T-helper 17 cell (primary cell): ENCODE measurements around the gene CCND3. TPM values are rescaled to one million over a fixed set of nuclear protein-coding genes. Genes with fewer than 3 reads are reported as not detected.

Source experiments
- ATAC-seq: fragments of 150-1000 bp; cut with Tn5 transposase; 2 replicates; pipeline ENCODE4 v1.10.0; 2021; ENCODE audit warnings: mild to moderate bottlenecking, moderate library complexity
- DNase-seq, 3 donors: peaks; one replicate each; pipeline versions ENCODE4 v3.0.0 to v3.0.0-alpha.2; 2020 to 2021
- H3K9me3 ChIP-seq: one replicate; pipeline ENCODE4 v1.7.0; 2013; ENCODE audit warnings: low read length, mild to moderate bottlenecking; ENCODE audit not compliant: control insufficient read depth, poor library complexity, severe bottlenecking
- H3K27ac Mint-ChIP-seq: one replicate; pipeline ENCODE4 v1.8.0; 2022; ENCODE audit warnings: mild to moderate bottlenecking, moderate library complexity, mixed read lengths
- H3K27me3 Mint-ChIP-seq: one replicate; pipeline ENCODE4 v1.8.0; 2022; ENCODE audit warnings: mixed read lengths
- H3K36me3 Mint-ChIP-seq: one replicate; pipeline ENCODE4 v1.8.0; 2022; ENCODE audit warnings: low read depth, mixed read lengths
- H3K4me1 Mint-ChIP-seq: one replicate; pipeline ENCODE4 v1.8.0; 2022; ENCODE audit warnings: mild to moderate bottlenecking, mixed read lengths
- H3K4me3 Mint-ChIP-seq: one replicate; pipeline ENCODE4 v1.8.0; 2022; ENCODE audit warnings: mild to moderate bottlenecking, moderate library complexity, mixed read lengths
- total RNA-seq, 4 donors: library from RNA in 2 of 4; stranded (reverse) in 2 of 4; gene quantifications; one replicate each; pipeline ENCODE4 v1.2.3 and lab custom pipeline; 2022 to 2026

Gene CCND3
- total RNA-seq (100 to 1,000 TPM; 247 to 250 TPM), total RNA-seq (lab: John Stamatoyannopoulos, UW) (147 to 205 reads per million in 2 donors)

DNA sequence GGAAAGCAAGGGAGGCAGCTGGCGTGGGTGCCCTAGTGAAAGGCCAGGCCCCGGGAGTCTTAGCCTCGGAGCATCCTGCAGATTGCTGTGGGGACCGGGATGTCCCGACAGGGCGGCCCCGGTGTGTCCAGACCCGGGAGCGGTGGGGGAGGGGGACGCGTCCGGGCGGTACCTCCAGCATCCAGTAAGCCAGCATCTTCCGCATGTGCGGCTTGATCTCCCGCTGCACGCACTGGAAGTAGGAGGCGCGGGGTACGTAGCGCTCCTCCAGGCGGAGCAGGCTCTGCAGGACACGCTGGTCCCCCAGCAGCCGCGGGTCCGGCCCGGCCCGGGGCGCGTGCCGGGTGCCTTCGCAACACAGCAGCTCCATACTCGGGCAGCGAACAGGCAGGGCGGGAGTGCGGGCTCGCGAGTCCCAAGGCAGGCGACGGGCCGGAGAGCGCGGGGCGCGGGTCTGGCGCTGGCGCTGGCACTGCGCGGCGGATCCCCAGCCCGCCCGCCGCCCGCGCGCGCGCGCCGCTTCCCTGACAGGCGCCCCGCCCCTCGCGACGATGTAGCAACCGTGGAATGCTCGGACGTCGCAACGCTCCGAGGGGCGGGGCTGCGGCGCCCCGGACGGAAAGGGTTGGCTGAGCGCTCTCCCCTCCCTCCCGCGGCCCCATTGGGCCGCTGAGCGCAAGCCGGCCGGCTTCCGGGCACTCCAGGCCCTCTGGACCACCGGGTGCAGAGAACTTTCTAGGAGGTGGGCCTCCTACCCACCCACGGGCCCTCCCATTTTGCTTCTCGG lies at the start of gene CCND3:
TSS of gene CCND3 (minus strand) at position 529 of the 787 bp plus-strand sequence. CDS start at position 370, 159 bp downstream.
- DNase-seq (peak; percentile 72 to 80 (median 77)), ATAC-seq (peak; percentile 80)
- H3K9me3 ChIP-seq = no peaks in the 10 kb centered on the region
- Mint-ChIP-seq H3K4me1 (peaks cover 40% of the 10 kb centered on the region), H3K27ac (peak within 1 kb of the TSS; percentile 92), H3K36me3 (peaks cover 2% of the 10 kb centered on the region), H3K4me3 (peak within 1 kb of the TSS; percentile 97), H3K27me3 (no peaks in the 10 kb centered on the region)

DNA sequence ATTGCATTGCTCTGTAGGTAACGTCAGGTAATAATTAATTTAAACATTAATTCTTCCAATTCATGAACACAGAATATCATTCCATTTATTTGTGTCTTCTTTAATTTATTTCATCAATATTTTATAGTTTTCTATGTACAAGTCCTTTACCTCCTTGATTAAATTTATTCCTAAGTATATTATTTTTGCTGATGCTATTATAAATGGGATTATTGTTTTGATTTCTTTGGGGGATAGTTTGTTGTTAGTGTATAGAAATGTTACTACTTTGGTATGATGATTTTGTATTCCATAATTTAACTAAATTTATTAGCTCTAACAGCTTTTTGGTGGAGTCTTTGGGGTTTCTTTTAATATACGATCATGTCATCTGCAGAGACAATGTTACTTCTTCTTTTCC lies 44.7 kb upstream of the CCND3 start:
- H3K27ac Mint-ChIP-seq = peak overlapping the region; percentile 41
- DNase-seq (no peak), ATAC-seq (no peak)
- H3K9me3 ChIP-seq = no peaks in the 10 kb centered on the region
- no peaks in the 10 kb centered on the region for H3K27me3 Mint-ChIP-seq
- H3K36me3 Mint-ChIP-seq = peaks cover 2% of the 10 kb centered on the region
- no peak overlapping the region for H3K4me3 Mint-ChIP-seq
- peaks cover 42% of the 10 kb centered on the region for H3K4me1 Mint-ChIP-seq

DNA sequence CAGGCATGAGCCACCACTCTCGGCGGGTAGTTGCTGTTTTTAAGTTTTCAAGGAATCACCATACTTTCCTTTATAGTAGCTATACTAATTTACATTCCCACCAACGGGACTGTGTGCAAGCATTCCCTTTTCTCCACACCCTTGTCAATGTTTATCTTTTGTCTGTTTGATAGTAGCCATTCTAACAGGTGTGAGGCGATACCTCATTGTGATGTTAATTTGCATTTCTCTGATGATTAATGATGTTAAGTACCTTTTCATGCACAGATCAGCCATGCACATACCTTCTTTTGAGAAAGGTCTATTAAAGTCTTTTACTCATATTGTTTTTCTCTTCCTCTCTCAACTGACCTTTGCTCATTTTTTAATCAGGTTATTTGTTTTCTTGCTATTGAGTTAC lies 43.0 kb upstream of the CCND3 start:
- Mint-ChIP-seq H3K4me3 (no peak overlapping the region), H3K36me3 (no peaks in the 10 kb centered on the region), H3K27me3 (no peaks in the 10 kb centered on the region), H3K27ac (peak overlapping the region; percentile 34), H3K4me1 (peaks cover 41% of the 10 kb centered on the region)
- no peak for DNase-seq
- H3K9me3 ChIP-seq = no peaks in the 10 kb centered on the region
- no peak for ATAC-seq

DNA sequence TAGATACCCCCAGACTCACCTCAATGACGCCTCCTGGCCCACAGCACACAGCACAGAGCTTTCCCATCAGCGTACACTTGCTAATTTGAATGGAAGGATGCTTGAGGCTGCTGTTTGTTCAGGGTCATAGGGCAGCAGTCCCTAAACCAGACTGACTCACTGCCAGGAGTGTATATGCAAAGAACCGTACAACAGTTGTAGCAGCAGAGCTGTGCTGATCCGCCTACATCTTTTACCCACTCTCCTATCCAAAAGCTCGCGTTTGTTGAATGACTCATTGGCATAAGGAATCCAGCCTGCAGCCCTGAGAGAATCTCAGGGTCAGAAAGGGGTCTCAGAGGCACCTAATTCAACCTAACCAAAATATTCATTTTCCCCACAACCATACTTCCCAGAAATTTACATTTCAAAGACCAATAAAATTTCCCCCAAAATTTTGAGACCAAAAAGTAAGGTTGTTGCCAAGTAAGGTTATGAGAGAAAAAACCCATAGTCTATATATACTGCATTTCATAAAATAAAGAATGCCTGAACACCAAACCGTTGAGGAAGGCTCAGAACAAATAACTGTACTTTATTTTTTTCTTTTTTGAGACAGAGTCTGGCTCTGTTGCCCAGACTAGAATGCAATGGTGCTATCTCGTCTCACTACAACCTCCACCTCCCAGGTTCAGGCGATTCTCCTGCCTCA lies 35.3 kb upstream of the CCND3 start:
- Mint-ChIP-seq H3K4me1 (peaks cover 40% of the 10 kb centered on the region), H3K36me3 (peaks cover 2% of the 10 kb centered on the region), H3K27me3 (no peaks in the 10 kb centered on the region), H3K27ac (peak overlapping the region; percentile 80), H3K4me3 (no peak overlapping the region)
- DNase-seq (no peak), ATAC-seq (no peak)
- H3K9me3 ChIP-seq = no peaks in the 10 kb centered on the region

DNA sequence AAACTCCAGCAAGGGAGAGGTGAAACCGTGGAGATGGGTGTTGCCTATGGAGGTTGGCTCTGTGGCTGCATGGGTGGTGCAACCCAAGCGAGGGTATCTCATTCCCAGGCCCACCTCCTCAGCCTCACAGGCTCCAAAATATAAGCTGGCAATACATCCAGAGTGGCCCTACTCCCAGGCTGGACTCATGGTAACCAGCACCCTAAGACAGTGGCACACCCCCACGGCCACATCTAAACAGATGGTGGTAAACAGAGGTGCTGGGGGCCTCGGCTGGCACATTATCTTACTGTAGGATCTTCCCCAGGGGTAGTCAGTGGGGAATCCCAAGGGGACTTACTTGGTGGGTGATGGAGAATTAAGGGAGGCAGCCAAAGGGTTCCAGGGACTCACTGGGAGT lies 33.7 kb upstream of the CCND3 start:
- ATAC-seq (no peak), DNase-seq (no peak)
- Mint-ChIP-seq H3K4me3 (no peak overlapping the region), H3K27me3 (no peaks in the 10 kb centered on the region), H3K36me3 (peaks cover 2% of the 10 kb centered on the region), H3K4me1 (peaks cover 47% of the 10 kb centered on the region), H3K27ac (peak overlapping the region; percentile 80)
- H3K9me3 ChIP-seq = no peaks in the 10 kb centered on the region

DNA sequence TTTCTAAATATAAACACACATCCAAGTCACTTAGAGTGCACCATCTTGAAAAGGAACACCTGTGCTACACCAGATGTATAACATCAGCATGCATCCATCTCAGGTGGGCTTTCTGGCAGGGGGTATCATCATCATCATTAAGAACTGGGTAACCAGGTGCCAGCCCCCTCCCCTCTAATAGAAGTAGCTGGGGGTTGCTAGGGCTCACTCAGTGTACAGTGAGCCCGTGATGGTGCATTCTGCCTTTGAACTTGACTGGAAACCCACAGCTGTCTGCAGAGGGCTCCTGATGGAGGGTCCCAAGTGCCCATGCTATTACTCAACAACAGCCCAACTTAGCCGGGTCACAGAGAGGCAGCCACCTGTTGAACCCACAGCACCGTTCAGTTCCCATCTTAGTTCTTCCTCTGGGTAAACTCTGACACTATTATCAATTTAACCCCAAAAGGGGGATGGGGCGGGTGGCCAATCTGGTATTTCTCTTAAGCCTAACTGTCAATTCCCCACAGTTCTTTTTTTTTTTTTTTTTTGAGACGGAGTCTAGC lies 32.7 kb upstream of the CCND3 start:
- ATAC-seq (no peak), DNase-seq (no peak)
- no peaks in the 10 kb centered on the region for H3K27me3 Mint-ChIP-seq
- no peaks in the 10 kb centered on the region for H3K9me3 ChIP-seq
- H3K4me1 Mint-ChIP-seq = peaks cover 43% of the 10 kb centered on the region
- no peak overlapping the region for H3K4me3 Mint-ChIP-seq
- peaks cover 2% of the 10 kb centered on the region for H3K36me3 Mint-ChIP-seq
- H3K27ac Mint-ChIP-seq = peak overlapping the region; percentile 80

DNA sequence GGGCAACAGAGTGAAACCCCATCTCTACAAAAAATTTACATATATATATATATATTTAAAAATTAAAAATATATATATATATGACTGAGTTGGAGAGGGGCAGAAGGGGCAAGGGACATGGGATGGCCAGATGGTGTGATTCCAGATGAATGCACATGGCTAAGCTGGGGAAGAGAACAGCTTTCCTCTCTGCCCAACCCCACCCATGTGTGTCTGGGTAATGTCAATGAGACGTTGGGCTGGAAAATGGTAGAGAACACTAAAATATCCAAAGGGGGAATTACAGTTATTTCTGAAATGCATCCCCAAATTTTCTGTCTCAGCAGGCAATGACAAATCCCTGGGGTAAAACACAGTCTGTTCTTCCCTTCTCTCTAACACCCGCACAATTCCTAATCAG lies 31.2 kb upstream of the CCND3 start:
- no peaks in the 10 kb centered on the region for H3K9me3 ChIP-seq
- peaks cover 42% of the 10 kb centered on the region for H3K4me1 Mint-ChIP-seq
- no peak for ATAC-seq
- no peak for DNase-seq
- H3K36me3 Mint-ChIP-seq = peaks cover 2% of the 10 kb centered on the region
- H3K4me3 Mint-ChIP-seq = no peak overlapping the region
- peak overlapping the region; percentile 32 for H3K27ac Mint-ChIP-seq
- H3K27me3 Mint-ChIP-seq = no peaks in the 10 kb centered on the region

DNA sequence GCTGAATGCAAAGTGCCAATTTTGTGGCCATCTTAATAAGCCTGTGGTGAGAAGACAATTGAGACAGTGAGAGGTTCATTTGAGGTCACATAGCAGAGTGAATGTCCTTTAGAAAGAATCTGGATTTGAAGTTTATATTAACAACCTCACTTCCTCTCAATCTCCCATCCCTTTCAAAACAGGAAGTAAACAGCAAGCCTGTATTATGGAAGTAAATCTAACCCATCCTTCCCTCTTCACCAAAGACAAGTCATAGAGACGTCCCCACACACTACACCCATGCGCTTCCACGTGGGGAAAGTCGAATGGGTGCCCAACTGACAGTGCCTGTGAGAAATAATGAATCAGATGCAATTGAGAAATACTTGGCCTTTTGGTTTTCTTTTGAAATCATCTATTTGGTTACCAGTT lies 28.8 kb upstream of the CCND3 start:
- peak; percentile 56 for ATAC-seq
- no peaks in the 10 kb centered on the region for H3K9me3 ChIP-seq
- Mint-ChIP-seq H3K4me1 (peaks cover 42% of the 10 kb centered on the region), H3K27me3 (no peaks in the 10 kb centered on the region), H3K27ac (peak overlapping the region; percentile 43), H3K36me3 (peaks cover 2% of the 10 kb centered on the region), H3K4me3 (peak overlapping the region; percentile 34)
- DNase-seq = no peak

DNA sequence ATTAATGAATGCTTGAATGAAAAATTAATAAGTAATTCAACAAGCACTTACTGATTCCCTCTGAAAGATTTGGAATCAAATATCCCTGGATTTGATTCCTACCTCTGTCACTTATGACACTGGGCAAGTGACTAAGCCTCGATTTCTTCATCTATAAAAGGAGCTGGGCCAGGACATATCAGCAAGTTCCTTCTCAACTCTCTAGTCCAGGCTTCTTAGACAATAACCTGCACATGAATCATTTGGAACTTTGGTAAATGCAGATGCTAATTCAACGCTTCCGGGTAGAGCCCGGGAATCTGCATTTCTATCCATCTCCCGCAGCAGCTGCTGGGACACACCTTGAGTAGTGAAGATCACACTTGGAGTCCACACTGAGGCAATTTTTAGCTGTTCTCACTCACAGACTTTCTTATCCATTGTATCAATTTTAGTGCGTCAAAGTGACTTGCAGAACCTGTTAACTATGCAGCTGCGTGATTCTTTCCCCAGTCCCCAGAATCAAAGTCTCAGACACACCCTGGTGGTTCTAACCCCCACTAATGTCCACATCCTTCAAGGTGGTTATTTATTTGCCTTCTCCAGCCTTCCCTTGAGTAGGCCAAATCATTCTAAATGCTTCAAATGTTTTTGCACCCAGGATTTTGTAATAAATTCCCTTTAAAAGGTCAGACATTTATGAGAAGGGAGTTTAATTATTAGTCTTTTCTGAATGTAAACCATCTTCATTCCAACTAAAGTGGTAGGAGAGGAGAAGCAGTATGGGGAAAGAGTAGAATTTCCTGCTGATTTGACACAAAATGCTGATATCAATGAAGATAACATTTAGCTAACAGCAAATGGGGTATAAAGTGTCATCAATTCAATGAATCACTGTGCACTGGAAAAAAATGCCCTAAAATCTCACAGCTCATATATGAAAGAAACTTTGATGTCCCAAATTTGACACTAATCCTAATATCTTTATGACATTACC lies 26.0 kb upstream of the CCND3 start:
- Mint-ChIP-seq H3K27me3 (no peaks in the 10 kb centered on the region), H3K27ac (peak overlapping the region; percentile 60), H3K36me3 (peaks cover 10% of the 10 kb centered on the region), H3K4me3 (no peak overlapping the region), H3K4me1 (peaks cover 50% of the 10 kb centered on the region)
- DNase-seq (no peak), ATAC-seq (no peak)
- no peaks in the 10 kb centered on the region for H3K9me3 ChIP-seq

DNA sequence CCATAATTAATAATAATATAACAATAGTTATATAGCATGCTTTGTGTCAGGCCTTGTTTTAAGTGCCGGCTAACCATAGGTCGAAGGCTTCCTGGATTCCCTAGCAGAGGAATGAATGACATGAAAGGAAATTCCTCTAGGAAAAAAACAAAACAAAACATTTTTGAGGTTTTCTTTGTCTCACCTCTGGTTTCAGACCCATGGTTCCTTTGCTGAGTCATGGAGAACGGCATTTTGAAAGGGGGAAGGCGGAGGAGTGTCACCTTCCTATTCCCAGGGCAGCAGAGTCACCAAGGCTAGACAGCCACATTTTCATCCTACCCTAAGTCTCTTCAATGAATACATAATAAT lies 25.3 kb upstream of the CCND3 start:
- peak overlapping the region; percentile 60 for H3K27ac Mint-ChIP-seq
- DNase-seq (no peak), ATAC-seq (no peak)
- peaks cover 9% of the 10 kb centered on the region for H3K36me3 Mint-ChIP-seq
- H3K27me3 Mint-ChIP-seq = no peaks in the 10 kb centered on the region
- no peak overlapping the region for H3K4me3 Mint-ChIP-seq
- H3K9me3 ChIP-seq = no peaks in the 10 kb centered on the region
- H3K4me1 Mint-ChIP-seq = peaks cover 47% of the 10 kb centered on the region

DNA sequence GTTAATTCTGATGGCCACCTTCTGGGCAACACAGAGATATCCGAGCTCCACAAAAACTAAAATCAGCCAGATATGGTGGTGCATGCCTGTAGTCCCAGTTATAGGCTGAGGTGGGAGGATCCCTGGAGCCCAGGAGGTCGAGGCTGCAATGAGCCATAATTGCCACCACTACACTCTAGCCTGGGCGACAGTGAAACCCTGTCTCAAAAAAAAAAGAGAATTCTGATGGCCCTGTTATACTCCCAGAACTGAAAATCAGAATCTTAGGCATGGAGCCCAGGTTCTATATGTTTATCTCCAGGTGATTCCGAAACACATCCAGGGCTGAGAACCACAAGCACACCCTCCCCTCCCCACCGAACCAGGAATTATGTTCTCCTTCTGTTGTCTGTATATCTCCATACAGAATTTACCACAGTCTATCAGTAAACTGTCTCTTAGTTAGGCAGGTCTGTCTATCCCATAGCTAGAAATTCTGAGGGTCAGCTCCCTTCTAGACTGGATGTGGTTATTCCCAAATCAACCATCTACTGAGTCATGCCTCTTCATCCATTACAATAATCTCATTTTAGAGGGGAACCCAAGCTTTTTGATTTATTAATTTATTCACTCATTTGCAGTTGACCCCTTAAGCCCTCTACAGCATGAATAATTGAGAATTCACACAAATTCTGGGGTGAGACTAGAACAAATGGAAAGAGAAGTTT lies 24.8 kb upstream of the CCND3 start:
- no peaks in the 10 kb centered on the region for H3K9me3 ChIP-seq
- DNase-seq = no peak
- Mint-ChIP-seq H3K36me3 (peaks cover 9% of the 10 kb centered on the region), H3K4me1 (peaks cover 53% of the 10 kb centered on the region), H3K4me3 (no peak overlapping the region), H3K27ac (peak overlapping the region; percentile 82), H3K27me3 (no peaks in the 10 kb centered on the region)
- ATAC-seq = no peak

DNA sequence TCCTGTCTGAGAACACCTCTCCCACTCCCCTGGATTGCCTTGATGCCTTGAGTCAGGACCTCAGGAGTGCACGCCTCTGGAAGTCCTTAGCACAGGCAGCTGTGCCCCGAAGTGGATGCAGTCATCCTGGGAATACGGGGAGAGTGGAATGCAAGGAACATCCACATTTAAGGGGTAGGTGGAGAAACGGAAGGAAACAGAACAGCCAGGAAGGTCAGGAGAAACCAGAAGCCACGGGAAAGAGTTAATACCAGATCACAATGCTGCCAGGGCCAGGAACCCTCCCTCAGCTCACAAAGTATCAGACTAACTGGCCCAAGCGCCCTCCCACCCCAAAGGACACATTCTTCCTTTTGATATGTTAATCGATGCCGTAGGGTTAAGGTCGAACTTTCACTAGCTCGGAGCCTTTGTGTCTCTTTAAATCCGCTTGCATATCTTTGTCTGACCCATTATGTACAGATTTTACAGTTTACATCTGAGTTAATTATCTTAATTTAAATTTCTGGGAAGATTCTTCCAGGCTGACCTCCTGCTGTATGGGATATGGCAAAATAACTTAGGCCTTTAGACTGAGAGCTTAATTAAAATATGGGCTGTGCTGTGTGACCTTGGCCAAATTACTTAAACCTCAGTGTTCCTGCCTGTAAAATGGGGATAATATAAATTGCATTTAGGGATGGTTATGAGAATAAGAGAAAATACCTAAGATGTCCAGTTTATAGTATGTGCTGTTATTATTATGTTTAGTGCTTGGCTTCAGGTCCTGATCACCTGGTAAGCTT lies 24.0 kb upstream of the CCND3 start:
- H3K27ac Mint-ChIP-seq = peak overlapping the region; percentile 82
- H3K36me3 Mint-ChIP-seq = peaks cover 9% of the 10 kb centered on the region
- peaks cover 52% of the 10 kb centered on the region for H3K4me1 Mint-ChIP-seq
- ATAC-seq (no peak), DNase-seq (no peak)
- H3K9me3 ChIP-seq = no peaks in the 10 kb centered on the region
- no peak overlapping the region for H3K4me3 Mint-ChIP-seq
- H3K27me3 Mint-ChIP-seq = no peaks in the 10 kb centered on the region
